NCI-H510A (cell line): Measurements from ENCODE around the gene CASP3.

Source experiments
- DNase-seq: peaks from one replicate; lab custom pipeline; 2025; lab: John Stamatoyannopoulos, UW

CASP3 gene

GRCh38 chr4:184649026-184649970 lies at the start of gene CASP3, which contains the start of gene PRIMPOL:
Gene CASP3 (minus strand): TSS chr4:184649447. CDS start chr4:184638453, 10,994 bp downstream.
Gene PRIMPOL (plus strand): TSS chr4:184649738. CDS start chr4:184657141, 7,403 bp downstream.
- DNase-seq: peak; percentile 95

GRCh38 chr4:184697956-184698355 lies 48.7 kb upstream of the CASP3 start:
- no peak for DNase-seq

GRCh38 chr4:184695178-184695896 lies 46.1 kb upstream of the CASP3 start:
- no peak for DNase-seq

GRCh38 chr4:184694412-184694956 lies 45.2 kb upstream of the CASP3 start:
- DNase-seq: no peak

- DNase-seq: no peak
Observed at GRCh38 chr4:184693056-184693455, 43.8 kb upstream of the CASP3 start.

- no peak for DNase-seq
Observed at GRCh38 chr4:184689681-184690080, 40.4 kb upstream of the CASP3 start.

GRCh38 chr4:184688447-184688846 lies 39.2 kb upstream of the CASP3 start:
- DNase-seq: no peak

- DNase-seq: no peak
Observed at GRCh38 chr4:184688005-184688404, 38.8 kb upstream of the CASP3 start.

- no peak for DNase-seq
Observed at GRCh38 chr4:184684491-184685189, 35.4 kb upstream of the CASP3 start.

GRCh38 chr4:184681916-184682315 lies 32.7 kb upstream of the CASP3 start:
- DNase-seq: no peak

- DNase-seq: no peak
Observed at GRCh38 chr4:184680698-184681097, 31.5 kb upstream of the CASP3 start.

GRCh38 chr4:184675821-184676492 lies 26.7 kb upstream of the CASP3 start:
- DNase-seq: no peak

- DNase-seq: no peak
Observed at GRCh38 chr4:184675018-184675417, 25.8 kb upstream of the CASP3 start.

GRCh38 chr4:184674011-184674410 lies 24.8 kb upstream of the CASP3 start:
- no peak for DNase-seq

- no peak for DNase-seq
Observed at GRCh38 chr4:184672741-184673140, 23.5 kb upstream of the CASP3 start.

- DNase-seq: no peak
Observed at GRCh38 chr4:184671101-184671500, 21.9 kb upstream of the CASP3 start.

GRCh38 chr4:184669251-184669650 lies 20.0 kb upstream of the CASP3 start:
- no peak for DNase-seq

GRCh38 chr4:184668511-184669114 lies 19.4 kb upstream of the CASP3 start:
- DNase-seq: no peak

- DNase-seq: no peak
Observed at GRCh38 chr4:184668096-184668495, 18.8 kb upstream of the CASP3 start.

GRCh38 chr4:184666670-184667069 lies 17.4 kb upstream of the CASP3 start:
- no peak for DNase-seq
